Activated T-cell treated with anti-CD3 and anti-CD28 coated beads, Interleukin-2, amount 50 U/mL, for 48 hours (primary cell): ENCODE results near the gene PAK5.
"Not testable (repeated sequence)": the region's sequence is repeated elsewhere in the genome, so short reads cannot be mapped to it uniquely, and the experiment has no call there.

Experiments used
- DNase-seq, 2 experiments: peaks; one replicate each; pipeline ENCODE4 v3.0.0-alpha.2; 2020

Gene PAK5

DNA sequence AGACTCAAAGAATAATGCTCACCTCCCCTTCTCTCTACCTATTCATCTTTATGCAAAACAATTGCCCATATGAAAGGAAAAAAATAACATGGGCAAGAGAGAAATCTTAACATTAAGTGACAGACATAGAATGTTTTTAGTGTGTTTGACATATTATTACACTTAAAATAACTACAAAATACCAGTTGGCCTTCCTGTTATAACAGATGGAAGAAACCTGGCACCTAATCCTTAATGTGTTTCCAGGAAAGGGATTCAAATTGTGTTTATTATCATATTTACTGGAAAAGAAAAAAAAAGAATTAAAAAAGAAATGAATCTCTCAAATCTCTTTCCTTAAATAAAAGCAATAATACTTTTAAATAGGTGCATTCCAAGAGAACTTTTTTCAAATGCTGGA lies 165.9 kb downstream of the PAK5 start:
- DNase-seq = no peak

DNA sequence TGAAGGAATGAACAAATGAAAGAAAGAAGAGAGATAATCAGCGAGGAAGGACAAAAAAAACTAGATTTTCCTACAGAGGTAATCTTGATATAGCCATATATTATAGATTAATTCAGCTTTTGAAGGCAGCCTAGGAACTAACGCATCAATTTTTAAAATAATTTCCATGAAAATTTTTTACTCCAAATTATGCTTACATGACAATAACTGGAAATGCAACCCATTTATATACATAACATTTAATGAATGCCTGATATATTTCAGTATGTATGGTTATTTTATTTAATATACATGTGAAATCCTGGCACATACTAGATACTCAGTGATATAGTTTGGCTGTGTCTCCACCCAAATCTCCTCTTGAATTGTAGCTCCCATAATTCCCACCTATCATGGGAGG lies 166.8 kb downstream of the PAK5 start:
- DNase-seq = no peak

DNA sequence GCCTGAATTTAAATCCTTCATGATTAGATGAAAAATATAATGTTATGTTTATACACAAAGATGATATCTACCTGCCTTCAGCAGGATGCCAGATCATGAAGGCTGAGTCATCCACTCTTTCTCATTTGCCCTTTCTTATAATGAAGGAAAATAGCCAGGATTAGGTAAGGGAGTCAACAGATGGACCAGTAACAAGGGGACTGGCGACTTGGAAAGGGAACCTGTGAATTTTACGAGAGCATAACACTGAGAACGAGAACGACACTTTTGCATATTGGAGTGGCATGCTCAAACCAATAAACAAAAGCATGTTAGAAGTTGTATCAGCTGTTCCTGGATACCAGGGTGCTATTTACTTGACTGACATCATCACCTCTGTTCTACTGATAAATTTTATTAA lies 170.5 kb downstream of the PAK5 start:
- DNase-seq = no peak

- no peak for DNase-seq
These were observed 175.5 kb downstream of the PAK5 start for GRCh38 chr20:9663423-9663822.

DNA sequence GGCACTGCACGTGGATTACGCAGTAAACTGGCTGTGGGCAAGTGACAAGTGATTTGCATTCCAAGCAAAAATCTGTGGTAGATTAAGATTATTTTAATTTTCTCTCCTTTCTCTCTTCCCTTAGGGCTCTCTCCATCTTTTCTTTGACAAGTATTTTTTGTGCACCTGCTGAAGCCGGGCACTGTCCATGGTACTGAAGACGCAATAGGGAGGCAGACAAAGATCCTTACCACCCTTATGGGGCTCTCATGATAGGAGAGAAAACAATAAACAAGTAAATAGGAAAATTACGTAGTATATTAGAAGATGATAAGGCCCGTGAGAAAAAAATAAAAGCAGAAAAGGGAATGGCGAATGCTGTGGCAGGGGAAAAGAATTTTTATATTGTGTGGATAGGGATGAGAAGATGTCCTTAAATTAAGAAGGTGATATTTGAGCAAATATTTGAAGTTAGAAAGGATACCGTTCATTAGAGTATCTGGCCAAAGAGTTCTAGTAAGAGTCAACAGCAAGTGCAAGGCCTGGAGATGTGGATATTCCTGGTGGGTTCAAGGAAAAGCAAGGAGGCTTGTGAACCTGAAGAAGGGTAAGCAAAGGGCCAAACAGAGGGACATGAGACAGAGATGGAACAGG lies 178.5 kb downstream of the PAK5 start:
- no peak for DNase-seq

- no peak for DNase-seq
These were observed 191.1 kb downstream of the PAK5 start for GRCh38 chr20:9647741-9648140.

DNA sequence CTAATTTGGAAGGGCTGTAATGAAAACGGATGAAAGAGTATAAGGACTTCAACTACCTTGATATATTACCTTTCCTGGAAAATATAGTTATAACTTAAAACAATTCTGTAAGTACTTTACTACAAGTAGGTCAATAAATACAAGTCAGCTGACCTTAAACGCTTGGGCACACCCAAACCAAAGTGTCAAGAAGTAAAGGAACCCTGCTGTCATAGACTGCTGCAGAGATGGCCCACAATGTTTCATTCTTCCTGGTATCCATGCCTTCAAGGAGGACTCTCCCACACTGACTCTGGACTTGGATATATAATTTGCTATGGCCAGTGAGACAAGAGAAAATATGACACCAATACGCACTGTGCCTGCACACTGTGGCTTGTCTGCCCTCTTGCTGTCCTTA lies 192.5 kb downstream of the PAK5 start:
- DNase-seq = no peak

- no peak for DNase-seq
These were observed 196.0 kb downstream of the PAK5 start for GRCh38 chr20:9642882-9643281.

DNA sequence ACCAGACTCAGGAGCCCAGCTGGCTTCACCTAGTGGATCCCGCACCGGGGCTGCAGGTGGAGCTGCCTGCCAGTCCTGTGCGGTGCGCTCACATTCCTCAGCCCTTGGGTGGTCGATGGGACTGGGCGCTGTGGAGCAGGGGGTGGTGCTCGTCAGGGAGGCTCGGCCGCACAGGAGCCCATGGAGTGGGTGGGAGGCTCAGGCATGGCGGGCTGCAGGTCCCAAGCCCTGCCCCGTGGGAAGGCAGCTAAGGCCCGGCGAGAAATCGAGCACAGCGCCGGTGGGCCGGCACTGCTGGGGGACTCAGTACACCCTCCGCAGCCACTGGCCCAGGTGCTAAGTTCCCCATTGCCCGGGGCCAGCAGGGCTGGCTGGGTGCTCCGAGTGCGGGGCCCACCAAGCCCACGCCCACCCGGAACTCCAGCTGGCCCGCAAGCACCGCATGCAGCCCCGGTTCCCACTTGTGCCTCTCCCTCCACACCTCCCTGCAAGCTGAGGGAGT lies 197.3 kb downstream of the PAK5 start:
- not testable (repeated sequence) for DNase-seq

DNA sequence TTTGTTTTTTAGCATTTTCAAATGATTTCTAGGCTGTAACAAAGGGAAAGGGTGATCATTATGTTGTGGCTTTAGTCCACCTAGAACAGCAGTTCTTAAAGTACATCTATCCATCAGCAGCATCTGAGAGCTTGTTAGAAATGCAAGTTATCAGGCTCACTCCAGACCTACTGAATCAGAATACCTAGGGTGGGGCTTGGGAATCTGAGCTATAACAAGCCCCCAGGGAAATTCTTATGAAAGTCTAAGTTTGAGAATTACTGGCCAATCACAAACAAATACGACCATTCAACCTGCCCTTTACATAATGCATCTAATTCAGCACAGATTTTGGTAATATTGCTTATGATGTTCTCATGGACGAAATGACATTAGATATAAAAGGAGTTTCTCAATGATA lies 201.0 kb downstream of the PAK5 start:
- no peak for DNase-seq

GRCh38 chr20:9635750-9636149 lies 203.1 kb downstream of the PAK5 start:
- DNase-seq = no peak

DNA sequence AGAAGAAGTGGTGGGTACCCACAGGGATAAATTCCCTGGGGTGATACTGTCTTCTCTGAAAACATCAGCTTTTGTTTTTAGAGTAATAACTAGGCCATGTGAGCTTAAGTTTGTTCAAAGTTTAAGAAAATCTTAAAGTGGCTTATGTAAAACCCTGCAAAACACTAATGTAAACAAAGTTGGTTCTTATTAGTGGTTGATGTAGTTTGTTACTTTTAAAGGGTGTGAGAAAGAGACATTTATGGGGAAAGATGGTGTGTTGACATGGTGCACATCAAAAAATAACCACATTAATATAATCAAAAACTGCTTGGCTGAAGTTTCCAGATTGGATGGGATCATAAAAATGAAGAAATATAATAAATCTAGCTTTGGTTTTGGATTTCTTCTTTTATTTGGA lies 204.5 kb downstream of the PAK5 start:
- DNase-seq = no peak

- no peak for DNase-seq
These were observed 205.9 kb downstream of the PAK5 start for GRCh38 chr20:9632991-9633390.

- DNase-seq = no peak
These were observed 206.6 kb downstream of the PAK5 start for GRCh38 chr20:9632265-9632664.

DNA sequence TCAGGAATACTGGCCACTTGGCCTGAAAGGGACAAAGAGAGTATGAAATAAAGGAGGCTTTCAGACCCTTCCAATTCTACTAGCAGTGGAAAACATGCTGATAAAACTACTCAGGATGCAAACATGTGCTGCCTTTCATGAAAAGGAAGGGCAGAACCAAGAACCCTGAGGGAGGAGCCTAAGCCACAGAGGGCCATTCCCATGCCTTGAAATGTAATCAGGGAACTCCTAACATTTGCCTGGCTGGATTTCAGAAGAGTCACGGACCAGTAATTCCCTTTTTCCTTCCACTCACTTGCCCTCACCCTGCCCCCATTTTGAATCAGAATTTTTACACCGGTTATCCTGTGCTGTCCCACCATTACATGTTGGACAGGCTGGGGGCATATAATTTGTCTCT lies 208.3 kb downstream of the PAK5 start:
- no peak for DNase-seq

GRCh38 chr20:9629831-9630230 lies 209.0 kb downstream of the PAK5 start:
- DNase-seq = no peak

DNA sequence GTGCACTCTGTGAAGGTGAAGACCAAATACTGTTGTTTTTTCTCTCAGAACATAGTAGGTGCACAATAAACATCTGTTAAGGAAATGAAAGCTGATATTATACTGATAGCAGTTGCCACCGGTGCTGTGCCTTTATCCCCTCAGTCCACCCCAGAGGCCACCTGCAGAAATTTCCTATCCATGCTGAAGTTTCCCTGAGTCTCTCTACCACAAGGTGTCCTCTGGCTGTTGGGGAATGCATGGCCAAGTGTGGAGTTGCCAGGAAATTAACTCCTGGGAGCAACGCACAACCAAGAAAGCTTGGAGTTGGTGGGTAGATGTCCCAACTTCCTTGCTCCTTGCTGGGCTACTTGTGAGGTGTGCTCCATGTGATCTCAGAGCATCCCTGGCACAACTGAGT lies 210.3 kb downstream of the PAK5 start:
- no peak for DNase-seq

GRCh38 chr20:9628141-9628540 lies 210.7 kb downstream of the PAK5 start:
- DNase-seq = no peak

DNA sequence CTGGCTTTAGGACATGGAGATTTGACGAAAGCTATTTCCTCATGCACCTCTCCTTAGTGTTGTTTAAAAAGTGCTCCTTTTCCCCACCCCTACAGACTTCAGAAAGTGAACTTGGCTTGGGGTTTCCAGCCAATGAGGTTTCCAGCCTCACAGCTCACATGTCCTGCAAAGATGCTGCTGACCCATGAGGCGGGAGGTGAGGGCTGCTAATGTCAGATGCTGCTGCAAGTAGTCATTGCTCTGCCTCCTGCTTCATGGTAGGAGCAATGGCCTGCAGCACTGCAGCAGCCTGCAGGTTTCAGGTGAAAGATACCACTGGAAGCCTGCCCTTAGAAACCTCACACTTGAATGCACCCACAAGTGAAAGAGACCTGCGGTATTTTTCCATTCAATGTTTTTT lies 211.7 kb downstream of the PAK5 start:
- no peak for DNase-seq

GRCh38 chr20:9626357-9626756 lies 212.5 kb downstream of the PAK5 start:
- no peak for DNase-seq

- no peak for DNase-seq
These were observed 220.9 kb downstream of the PAK5 start for GRCh38 chr20:9617940-9618339.

DNA sequence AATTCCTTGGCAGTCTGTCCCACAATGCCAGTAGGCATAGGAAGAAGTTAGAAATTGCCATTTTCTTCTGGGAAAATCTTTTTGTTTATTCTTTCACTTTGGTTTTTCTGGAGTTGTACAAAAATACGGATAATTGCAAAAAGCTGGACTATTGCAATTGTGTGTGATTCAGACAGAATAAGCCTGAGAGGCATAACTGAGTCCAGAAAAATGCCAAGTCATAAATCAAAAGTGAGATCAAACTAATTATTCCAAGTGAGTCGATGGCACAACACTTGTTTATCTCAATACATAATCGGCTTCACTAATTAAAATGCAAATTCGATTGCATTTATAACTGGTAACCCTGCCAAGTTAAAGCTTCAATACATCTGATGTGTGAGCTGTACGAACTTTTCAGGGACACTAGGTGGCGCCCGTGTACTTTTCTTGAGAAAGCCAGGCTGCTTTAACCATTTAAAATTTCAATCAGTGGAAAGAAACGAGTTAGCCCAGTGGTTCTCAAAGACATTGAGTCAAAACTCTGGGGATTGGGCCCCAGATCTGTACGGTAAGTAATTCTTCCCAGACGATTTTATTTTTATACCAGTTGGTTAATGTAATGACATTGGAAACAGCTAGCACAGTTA lies 221.9 kb downstream of the PAK5 start:
- DNase-seq = peak; percentile 30 to 39

DNA sequence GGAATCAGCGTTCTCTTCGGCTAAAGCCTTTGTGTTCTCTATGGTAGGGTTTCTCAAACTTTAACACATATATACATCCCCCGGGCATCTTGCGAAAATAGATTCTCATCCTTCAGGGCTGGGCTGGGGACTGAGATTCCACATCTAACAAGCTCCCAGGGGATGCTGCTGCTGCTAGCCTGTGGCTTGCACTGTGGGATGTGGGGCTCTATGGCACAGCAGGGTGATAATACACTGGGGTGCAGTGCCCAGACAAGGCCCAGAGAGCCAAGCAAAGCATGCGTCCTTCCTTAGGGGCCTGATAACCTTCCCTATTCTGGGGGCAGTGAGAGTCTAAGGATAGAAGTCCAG lies 222.4 kb downstream of the PAK5 start:
- DNase-seq = no peak

DNA sequence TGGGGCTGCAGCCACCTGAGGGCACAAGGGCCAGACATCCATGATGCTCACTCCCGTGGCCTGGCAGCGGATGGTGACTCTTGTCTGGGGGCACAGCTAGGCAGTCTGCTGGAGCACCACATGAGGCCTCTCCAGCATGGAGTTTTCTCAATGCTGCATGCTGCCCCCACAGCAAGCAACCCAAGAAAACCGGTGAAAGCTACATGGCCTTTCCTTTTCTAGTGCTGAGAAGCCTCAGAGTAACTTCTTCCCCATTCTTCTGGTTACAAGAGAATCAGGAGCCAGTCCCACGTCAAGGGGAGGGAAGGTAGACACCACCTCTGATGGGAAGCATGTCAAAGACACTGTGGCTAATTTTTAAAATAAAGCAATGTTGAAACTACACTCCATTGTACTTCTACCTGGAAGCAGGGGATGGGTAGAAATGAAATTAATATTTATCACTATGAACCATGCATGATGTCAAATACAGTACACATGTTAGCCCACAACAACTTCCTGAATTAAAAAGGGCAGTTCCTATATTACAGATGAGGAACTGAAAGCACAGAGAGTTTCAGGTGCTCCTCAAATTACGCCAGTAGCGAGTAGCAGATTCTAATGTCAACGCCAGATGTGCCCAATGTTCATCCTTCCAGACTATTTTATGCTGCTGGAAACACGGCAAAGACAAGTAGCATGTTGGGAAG lies 223.0 kb downstream of the PAK5 start:
- no peak for DNase-seq

GRCh38 chr20:9615118-9615517 lies 223.8 kb downstream of the PAK5 start:
- DNase-seq = no peak
